ENCODE results near the gene TMX1. TPM values are rescaled to one million over a fixed set of nuclear protein-coding genes. Genes with fewer than 3 reads are reported as not detected.

The TMX1 gene
- total RNA-seq, 2 donors from 2014 or later: 23.2 to 29.1 TPM

- H3K9me3 ChIP-seq: no peaks in the 10 kb centered on the region
- H3K36me3 ChIP-seq: no peaks in the 10 kb centered on the region
- no peak overlapping the region for H3K4me3 ChIP-seq
- H3K27ac ChIP-seq: no peak overlapping the region
- no peak for DNase-seq (ENCODE audit: low spot score)
- intact Hi-C loops (cut with DNase I): no loop called here
- TF ChIP-seq POLR2AphosphoS5 (IDR thresholded peaks at IDR 0.05) (no peak), POLR2A (IDR thresholded peaks at IDR 0.05) (no peak)
- TF ChIP-seq, protein P1, sequence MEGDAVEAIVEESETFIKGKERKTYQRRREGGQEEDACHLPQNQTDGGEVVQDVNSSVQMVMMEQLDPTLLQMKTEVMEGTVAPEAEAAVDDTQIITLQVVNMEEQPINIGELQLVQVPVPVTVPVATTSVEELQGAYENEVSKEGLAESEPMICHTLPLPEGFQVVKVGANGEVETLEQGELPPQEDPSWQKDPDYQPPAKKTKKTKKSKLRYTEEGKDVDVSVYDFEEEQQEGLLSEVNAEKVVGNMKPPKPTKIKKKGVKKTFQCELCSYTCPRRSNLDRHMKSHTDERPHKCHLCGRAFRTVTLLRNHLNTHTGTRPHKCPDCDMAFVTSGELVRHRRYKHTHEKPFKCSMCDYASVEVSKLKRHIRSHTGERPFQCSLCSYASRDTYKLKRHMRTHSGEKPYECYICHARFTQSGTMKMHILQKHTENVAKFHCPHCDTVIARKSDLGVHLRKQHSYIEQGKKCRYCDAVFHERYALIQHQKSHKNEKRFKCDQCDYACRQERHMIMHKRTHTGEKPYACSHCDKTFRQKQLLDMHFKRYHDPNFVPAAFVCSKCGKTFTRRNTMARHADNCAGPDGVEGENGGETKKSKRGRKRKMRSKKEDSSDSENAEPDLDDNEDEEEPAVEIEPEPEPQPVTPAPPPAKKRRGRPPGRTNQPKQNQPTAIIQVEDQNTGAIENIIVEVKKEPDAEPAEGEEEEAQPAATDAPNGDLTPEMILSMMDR (IDR thresholded peaks at IDR 0.05): no peak
- H3K27me3 ChIP-seq (replicated peaks; ENCODE audit: insufficient read depth): no peaks in the 10 kb centered on the region
- 74% methylated on average over 4 of the region's 4 CpGs for WGBS
- no peaks in the 10 kb centered on the region for H3K4me1 ChIP-seq (replicated peaks)
These were observed 11.4 kb downstream of the TMX1 start for GRCh38 chr14:51251486-51251885.

- Histone ChIP-seq H3K4me3 (no peak overlapping the region), H3K27ac (no peak overlapping the region), H3K9me3 (no peaks in the 10 kb centered on the region), H3K4me1 (replicated peaks) (no peaks in the 10 kb centered on the region), H3K36me3 (no peaks in the 10 kb centered on the region), H3K27me3 (replicated peaks; ENCODE audit: insufficient read depth) (no peaks in the 10 kb centered on the region)
- TF ChIP-seq POLR2AphosphoS5 (IDR thresholded peaks at IDR 0.05): no peak
- TF ChIP-seq, protein P1 (IDR thresholded peaks at IDR 0.05): no peak
- TF ChIP-seq POLR2A (IDR thresholded peaks at IDR 0.05): no peak
- intact Hi-C loops (cut with DNase I): no loop called here
- no peak for DNase-seq (ENCODE audit: low spot score)
These were observed 13.8 kb downstream of the TMX1 start for GRCh38 chr14:51253880-51254279.

DNA sequence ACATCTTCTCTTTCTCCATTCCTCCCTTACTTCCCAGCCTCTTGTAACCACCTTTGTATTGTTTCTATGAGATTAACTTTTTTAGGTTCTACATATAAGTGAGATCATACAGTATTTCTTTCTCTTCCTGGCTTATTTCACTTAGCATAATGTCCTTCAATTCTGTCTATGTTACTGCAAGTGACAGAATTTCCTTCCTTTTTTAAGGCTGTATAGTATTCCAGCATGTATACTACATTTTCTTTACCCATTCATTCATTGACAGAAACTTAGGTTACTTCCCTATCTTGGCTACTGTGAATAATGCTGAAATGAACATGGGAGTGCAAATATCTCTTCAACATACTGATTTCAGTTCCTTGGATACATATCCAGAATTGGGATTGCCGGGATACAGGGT lies 18.2 kb downstream of the TMX1 start:
- intact Hi-C loops (cut with DNase I): no loop called here
- WGBS: 100% methylated on average over 1 of the region's 1 CpG
- no peak for DNase-seq (ENCODE audit: low spot score)
- no peaks in the 10 kb centered on the region for H3K36me3 ChIP-seq
- no peaks in the 10 kb centered on the region for H3K4me1 ChIP-seq (replicated peaks)
- H3K27me3 ChIP-seq (replicated peaks; ENCODE audit: insufficient read depth): no peaks in the 10 kb centered on the region
- no peak overlapping the region for H3K4me3 ChIP-seq
- H3K27ac ChIP-seq: no peak overlapping the region
- no peaks in the 10 kb centered on the region for H3K9me3 ChIP-seq
- TF ChIP-seq, protein P1 (IDR thresholded peaks at IDR 0.05): no peak
- no peak for TF ChIP-seq POLR2AphosphoS5 (IDR thresholded peaks at IDR 0.05)
- TF ChIP-seq POLR2A (IDR thresholded peaks at IDR 0.05): no peak

DNA sequence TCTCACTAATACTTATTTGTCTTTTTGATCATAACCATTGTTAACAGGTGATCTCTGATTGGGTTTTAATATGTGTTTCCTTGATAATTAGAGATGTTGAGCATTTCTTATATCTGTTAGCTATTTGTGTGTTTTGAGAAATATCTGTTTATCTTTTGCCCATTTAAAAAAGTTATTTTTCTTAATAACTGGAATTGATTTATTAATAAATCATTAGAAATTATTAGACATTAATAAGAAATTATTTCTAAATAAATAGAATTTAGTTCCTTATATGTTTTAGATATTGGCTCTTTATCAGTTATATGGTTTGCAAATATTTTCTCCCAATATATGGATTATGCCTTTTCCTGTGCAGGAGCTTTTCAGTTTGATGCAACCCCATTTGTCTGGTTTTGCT lies 18.7 kb downstream of the TMX1 start:
- intact Hi-C loops (cut with DNase I): no loop called here
- DNase-seq (ENCODE audit: low spot score): no peak
- H3K4me3 ChIP-seq: no peak overlapping the region
- H3K4me1 ChIP-seq (replicated peaks): no peaks in the 10 kb centered on the region
- H3K27ac ChIP-seq: no peak overlapping the region
- TF ChIP-seq, protein P1 (IDR thresholded peaks at IDR 0.05): no peak
- no peak for TF ChIP-seq POLR2A (IDR thresholded peaks at IDR 0.05)
- TF ChIP-seq POLR2AphosphoS5 (IDR thresholded peaks at IDR 0.05): no peak
- no peaks in the 10 kb centered on the region for H3K27me3 ChIP-seq (replicated peaks; ENCODE audit: insufficient read depth)
- no peaks in the 10 kb centered on the region for H3K9me3 ChIP-seq
- no peaks in the 10 kb centered on the region for H3K36me3 ChIP-seq

DNA sequence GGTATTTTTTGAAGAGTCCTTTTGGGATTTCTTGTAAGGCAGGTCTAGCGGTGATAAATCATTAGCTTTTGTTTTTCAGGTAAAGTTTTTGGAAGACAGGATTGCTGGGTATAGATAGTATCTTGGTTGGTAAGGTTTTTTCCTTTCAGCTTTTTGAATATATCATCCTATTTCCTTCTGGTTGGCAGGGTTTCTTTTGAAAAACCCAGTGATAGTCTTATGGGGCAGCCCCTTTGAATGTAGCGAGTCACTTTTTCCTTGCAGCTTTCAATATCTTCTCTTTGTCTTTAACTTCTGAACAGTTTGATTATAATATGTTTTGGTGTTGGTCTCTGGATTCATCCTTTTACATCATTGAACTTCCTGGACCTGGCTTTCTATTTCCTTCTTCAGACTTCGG lies 20.2 kb downstream of the TMX1 start:
- intact Hi-C loops (cut with DNase I): no loop called here
- H3K9me3 ChIP-seq: no peaks in the 10 kb centered on the region
- no peaks in the 10 kb centered on the region for H3K36me3 ChIP-seq
- no peak for DNase-seq (ENCODE audit: low spot score)
- 95% methylated on average over 3 of the region's 3 CpGs for WGBS
- no peak overlapping the region for H3K4me3 ChIP-seq
- H3K27ac ChIP-seq: no peak overlapping the region
- H3K27me3 ChIP-seq (replicated peaks; ENCODE audit: insufficient read depth): no peaks in the 10 kb centered on the region
- H3K4me1 ChIP-seq (replicated peaks): no peaks in the 10 kb centered on the region
- TF ChIP-seq POLR2A (IDR thresholded peaks at IDR 0.05): no peak
